WTC11 (cell line): ENCODE measurements around the gene ADAMTS2.

Source experiments
- ATF2 ChIP-seq: sonication (generic); formaldehyde crosslinking; IDR thresholded peaks from 2 replicates; pipeline ENCODE4 v1.8.1; 2022; ENCODE audit warnings: low read depth, missing genetic modification reagents, borderline replicate concordance
- CBFB ChIP-seq: sonication (generic); formaldehyde crosslinking; IDR thresholded peaks from 2 replicates; pipeline ENCODE4 v1.8.1; 2022; ENCODE audit warnings: mild to moderate bottlenecking, low read depth, missing genetic modification reagents
- CREM ChIP-seq: sonication (generic); formaldehyde crosslinking; IDR thresholded peaks from 2 replicates; pipeline ENCODE4 v1.8.1; 2022; ENCODE audit warnings: mild to moderate bottlenecking, missing genetic modification reagents, moderate library complexity
- CTCF ChIP-seq: fragments of 200-600 bp; IDR thresholded peaks from 2 replicates; pipeline ENCODE4 v1.8.0; 2022; ENCODE audit warnings: antibody characterized with exemption
- E2F4 ChIP-seq: sonication (generic); formaldehyde crosslinking; IDR thresholded peaks from 2 replicates; pipeline ENCODE4 v1.8.1; 2022; ENCODE audit warnings: low read depth, mild to moderate bottlenecking, moderate library complexity, missing genetic modification reagents, borderline replicate concordance
- MYBL2 ChIP-seq: sonication (generic); formaldehyde crosslinking; IDR thresholded peaks from 2 replicates; pipeline ENCODE4 v1.8.1; 2023; ENCODE audit warnings: mild to moderate bottlenecking, moderate library complexity, missing genetic modification reagents
- TCF7 ChIP-seq: sonication (generic); formaldehyde crosslinking; IDR thresholded peaks from 2 replicates; pipeline ENCODE4 v1.8.0; 2022; ENCODE audit warnings: mild to moderate bottlenecking, low read depth, missing genetic modification reagents, moderate library complexity
- TP53 ChIP-seq: sonication (generic); formaldehyde crosslinking; IDR thresholded peaks from 2 replicates; pipeline ENCODE4 v1.8.1; 2023; ENCODE audit warnings: mild to moderate bottlenecking, missing genetic modification reagents
- ZNF138 ChIP-seq: sonication (generic); formaldehyde crosslinking; conservative IDR thresholded peaks from 2 replicates; pipeline ENCODE4 v1.8.1; 2022; ENCODE audit warnings: mild to moderate bottlenecking, moderate library complexity, missing genetic modification reagents
- ZNF232 ChIP-seq: sonication (generic); formaldehyde crosslinking; IDR thresholded peaks from 2 replicates; pipeline ENCODE4 v1.8.0; 2022; ENCODE audit warnings: mild to moderate bottlenecking, missing genetic modification reagents

- TF ChIP-seq ATF2 (no peak), ZNF138 (CRISPR knock-in tag) (no peak), TCF7 (no peak), CTCF (no peak), MYBL2 (CRISPR knock-in tag) (no peak), ZNF232 (CRISPR knock-in tag) (no peak), E2F4 (CRISPR knock-in tag) (no peak), TP53 (CRISPR knock-in tag) (no peak), CBFB (no peak), CREM (no peak)
These were observed 231.2 kb downstream of the ADAMTS2 start for GRCh38 chr5:179113945-179114641.
